ENCODE data around the gene IFIT1.
"Not testable (repeated sequence)": the region's sequence is repeated elsewhere in the genome, so short reads cannot be mapped to it uniquely, and the experiment has no call there.

The IFIT1 gene

GRCh38 chr10:89442289-89442688 is 49.9 kb downstream of the IFIT1 start:
- DNase-seq, result no peak

- not testable (repeated sequence) for DNase-seq
These were observed 52.4 kb downstream of the IFIT1 start for GRCh38 chr10:89444819-89445218.

- no peak for DNase-seq
These were observed 58.5 kb downstream of the IFIT1 start for GRCh38 chr10:89450901-89451300.

- DNase-seq, result no peak
These were observed 59.8 kb downstream of the IFIT1 start for GRCh38 chr10:89452193-89452592.

GRCh38 chr10:89454561-89455347 is 62.3 kb downstream of the IFIT1 start:
- no peak for DNase-seq

Measured in amniotic stem cell (primary cell).